Activated naive CD4-positive, alpha-beta T cell (primary cell): ENCODE results near the gene TOMM7.
"Not testable (repeated sequence)": the region's sequence is repeated elsewhere in the genome, so short reads cannot be mapped to it uniquely, and the experiment has no call there.

Experiments
- DNase-seq, 4 experiments: peaks; one replicate each; lab custom pipeline; 2025; lab: John Stamatoyannopoulos, UW

Gene TOMM7

GRCh38 chr7:22821702-22822485 lies 755 bp downstream of the TOMM7 start:
- DNase-seq = no peak

DNA sequence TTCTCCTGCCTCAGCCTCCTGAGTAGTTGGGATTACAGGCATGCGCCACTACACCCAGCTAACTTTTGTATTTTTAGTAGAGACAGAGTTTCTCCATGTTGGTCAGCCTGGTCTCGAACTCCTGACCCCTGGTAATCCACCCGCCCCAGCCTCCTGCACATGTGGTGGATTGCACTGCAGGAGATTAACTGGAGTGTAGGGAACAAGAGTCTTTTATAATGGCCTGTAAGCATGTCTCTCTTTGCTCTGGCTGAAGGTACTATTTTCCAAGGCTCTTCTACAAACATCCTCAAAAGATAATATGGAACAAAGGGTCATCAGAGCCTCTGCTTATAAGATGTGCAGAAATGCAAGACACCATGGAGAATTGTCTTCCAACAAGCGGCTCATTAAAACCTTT lies 3.2 kb downstream of the TOMM7 start:
- DNase-seq = no peak

- DNase-seq = no peak
These were observed 8.1 kb downstream of the TOMM7 start for GRCh38 chr7:22814261-22815208.

- no peak for DNase-seq
These were observed 10.3 kb downstream of the TOMM7 start for GRCh38 chr7:22812353-22812752.

DNA sequence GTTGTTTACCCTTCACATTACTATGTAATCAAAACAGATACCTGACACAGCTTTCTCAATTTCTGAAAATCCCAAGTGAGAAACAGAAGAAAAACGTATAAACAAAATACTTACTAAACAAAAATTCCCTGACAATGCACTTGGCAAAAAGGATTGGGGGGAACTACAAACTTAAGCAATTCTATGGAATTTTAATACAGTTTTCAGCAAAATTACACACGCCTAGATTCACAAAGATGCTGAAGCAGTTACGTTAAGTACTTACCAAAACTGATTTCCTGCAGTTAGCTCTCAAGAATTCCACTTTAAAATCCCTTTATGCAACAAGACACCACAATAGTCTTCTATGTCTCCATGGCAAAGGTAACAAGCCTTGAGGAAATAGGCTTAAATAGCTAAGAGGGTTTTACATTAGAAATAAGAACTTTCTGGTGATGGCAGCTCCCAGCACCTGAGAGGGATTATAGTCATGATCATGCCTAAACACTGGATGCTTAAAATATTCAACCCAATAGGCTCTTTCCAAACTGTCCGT lies 10.8 kb downstream of the TOMM7 start:
- no peak for DNase-seq

DNA sequence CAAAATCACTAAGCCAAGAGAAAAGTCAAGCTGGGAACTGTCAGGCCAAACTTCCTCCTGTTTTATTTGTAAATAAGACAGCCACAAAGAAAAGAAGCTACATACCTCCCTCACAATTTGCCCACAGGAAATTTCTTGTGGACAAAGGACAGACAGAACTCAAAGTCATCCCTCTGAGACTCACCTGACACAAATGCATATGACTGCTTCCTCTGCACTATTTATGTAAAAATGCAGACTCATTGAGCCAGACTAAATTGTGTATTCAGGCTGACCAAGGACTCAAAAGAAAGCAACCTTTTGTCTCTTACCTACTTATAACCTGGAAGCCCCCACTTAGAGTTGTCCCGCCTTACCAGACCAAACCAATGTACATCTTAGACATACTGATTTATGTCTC lies 11.8 kb downstream of the TOMM7 start:
- no peak for DNase-seq

DNA sequence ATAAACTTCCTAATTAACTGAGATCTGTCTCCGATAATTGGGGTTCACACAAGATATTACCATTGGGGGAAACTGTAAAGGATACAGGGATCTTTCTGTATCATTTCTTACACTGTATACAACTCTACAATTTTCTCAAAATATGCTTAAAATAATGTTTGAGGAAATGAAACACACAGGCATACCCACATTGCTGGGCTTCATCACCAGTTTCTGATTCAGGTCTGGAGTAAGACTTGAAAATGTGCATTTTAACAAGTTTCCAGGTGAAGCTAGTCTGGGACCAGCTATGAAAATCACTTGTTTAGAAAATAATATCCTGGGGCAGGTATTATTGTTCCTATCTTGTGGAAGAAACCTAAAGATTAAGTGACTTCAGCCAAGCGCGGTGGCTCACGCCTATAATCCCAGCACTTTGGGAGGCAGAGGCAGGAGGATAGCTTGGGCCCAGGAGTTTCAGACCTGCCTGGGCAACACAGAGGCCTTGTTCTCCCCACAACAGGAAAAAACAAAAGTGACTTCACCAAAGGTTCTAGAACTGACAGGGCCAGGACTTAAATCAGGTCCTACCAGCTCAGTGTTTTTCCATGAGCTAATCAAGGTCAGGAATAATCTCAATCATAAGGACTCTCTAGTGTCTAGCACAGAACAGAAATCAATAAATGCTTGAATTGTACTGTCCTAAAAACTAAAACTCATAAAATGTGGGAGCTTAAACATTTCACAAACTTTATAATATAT lies 12.6 kb downstream of the TOMM7 start:
- no peak for DNase-seq

GRCh38 chr7:22808140-22808539 lies 14.5 kb downstream of the TOMM7 start:
- no peak for DNase-seq

DNA sequence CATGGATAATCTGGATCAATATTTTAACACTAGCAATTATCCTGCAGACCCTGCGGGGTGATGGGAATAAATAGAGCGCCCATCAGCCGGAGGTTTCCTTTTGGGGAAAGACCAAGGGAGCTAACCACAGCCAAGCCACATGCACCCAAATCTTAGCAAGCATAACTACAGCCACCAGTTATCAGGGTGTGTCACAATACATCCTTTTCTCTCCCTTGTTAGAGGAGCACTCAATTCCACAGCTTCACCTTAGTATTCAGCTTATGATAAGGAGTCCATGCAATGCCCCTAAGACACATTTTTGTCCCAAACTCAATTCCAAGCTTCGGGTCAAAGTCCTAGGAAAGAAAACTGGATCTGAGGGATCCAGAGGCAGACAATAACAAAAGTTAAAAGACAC lies 15.9 kb downstream of the TOMM7 start:
- DNase-seq = no peak

DNA sequence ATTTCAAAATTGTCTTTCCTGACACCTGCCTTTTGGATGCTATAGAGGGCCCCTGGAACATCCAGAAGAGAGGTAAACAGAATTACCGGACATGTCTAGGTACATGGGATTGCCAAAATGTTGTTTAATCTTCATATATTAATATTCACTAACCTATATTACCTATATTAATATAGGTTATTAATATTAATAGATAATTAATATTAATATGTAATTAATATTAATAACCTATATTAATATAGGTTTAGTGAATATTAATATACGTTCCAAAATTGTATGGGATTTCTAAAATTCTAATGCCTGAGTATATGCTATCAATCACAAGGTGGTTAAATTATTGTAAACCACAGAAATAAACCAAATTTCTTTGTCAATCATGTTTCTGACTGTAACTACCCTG lies 17.4 kb downstream of the TOMM7 start:
- no peak for DNase-seq

DNA sequence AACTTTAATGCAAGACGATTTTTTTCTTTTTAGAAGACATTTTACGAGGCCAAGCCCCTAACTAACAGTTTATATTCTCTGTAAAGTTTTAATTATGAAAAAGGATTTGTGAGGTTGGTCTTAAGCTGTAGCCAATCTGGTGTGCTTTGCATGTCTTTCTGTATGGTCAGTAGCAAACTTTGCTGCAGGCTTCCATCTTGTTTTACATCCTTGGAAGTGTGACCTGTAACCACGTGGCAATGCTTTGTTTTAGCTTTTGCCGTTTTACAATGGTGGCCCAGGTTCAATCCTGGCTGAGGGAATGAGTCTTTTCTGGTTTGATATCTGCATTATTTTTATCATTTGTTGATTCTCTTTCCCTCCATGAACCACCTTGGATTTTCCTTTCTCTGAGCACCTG lies 19.8 kb downstream of the TOMM7 start:
- not testable (repeated sequence) for DNase-seq

GRCh38 chr7:22802426-22802825 lies 20.2 kb downstream of the TOMM7 start:
- DNase-seq = no peak

GRCh38 chr7:22801912-22802311 lies 20.7 kb downstream of the TOMM7 start:
- DNase-seq = no peak

DNA sequence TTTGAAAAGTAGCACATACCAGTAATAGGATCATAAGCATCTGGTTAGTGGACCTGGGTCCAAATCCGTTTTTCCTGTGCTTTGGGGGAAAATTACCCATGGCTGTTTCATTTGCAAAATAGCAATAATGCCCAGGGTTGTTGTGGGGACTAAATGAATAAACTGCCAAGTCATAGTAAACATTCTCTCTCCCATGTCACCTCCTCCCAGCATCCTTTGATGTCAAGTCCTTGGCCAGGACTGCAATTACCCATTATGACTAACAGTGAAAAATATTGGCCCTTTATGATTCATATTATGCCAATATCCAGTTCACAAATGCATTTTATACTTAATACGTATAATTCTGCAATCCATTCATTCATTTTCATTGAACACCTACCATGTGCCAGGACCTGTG lies 23.0 kb downstream of the TOMM7 start:
- no peak for DNase-seq

DNA sequence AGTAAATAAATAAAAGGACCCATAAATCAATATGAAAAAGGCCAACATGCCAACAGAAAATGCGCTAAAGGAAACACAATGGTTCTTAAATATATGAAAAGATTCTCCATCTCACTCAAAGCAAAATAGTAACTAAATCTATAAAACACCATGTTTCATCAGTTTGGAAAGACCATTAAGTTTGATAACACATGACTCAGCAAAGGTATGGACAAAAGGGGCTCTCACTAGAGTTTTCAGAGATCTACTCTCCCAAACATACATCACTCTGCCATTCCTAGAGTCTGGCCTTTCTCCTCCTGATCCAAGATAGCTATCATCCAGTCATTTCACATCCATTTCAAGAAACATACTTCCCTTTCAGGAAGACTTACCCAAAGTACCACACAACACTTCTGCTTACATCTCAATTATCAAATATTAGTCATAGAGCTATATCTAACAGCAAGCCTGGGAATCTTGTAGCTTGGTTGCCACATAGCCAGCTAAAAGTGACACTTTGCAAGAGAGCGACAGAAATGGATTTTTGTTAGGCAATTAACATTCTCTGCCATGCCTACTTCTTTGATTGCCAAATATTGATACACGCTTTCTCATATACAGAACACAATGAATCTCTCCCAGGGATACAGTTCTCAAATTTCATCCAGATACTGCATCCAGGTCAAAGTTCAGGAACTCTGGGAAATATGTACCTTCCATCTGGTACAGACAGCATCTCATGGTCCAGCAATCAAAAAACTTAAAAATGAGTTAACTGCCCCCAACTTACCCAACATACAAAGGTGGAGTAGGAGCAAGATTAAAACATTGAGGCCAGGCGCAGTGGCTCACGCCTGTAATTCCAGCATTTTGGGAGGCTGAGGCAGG lies 28.8 kb downstream of the TOMM7 start:
- DNase-seq = no peak

DNA sequence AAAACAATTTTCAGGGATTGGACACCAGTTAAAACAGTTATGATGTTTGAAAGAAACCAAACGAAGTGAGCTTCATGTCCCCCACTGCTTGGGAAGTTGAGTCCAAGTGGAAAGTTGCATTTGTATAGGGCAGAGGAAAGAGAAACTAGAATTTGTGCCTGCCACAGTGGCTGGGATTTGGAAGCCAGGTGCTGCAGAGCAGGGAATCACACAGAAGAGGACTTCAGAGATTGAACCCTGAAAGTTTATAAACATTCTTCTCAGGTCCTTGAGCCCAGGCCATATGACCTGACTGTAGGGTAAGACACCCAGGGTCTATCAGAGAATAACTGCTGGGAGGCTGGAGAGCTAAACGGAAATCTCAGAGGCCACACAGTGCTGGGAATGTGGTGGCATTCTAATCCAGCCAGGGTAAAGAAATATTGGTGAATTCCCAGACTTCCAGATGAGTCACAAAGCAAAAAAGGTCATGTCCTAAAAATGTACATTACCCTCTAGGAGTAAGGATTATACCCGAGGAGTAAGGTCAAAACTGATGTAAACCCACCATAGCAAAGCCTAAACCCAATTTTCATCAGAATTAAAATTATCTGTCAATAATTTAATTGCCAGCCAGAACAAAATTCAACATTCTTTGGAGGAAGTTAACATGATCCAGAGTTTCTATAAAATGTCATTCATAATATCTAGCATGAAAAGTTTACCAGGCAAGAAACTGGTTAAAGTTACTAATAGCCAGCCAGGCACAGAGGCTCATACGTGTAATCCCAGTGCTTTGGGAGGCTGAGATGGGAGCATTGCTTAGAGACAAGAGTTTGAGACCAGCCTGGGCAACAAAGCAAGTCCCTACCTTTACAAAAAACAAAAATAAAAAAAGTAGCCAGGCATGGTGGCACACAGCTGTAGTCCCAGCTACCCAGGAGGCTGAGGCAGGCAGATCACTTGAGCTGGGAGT lies 31.2 kb downstream of the TOMM7 start:
- no peak for DNase-seq

DNA sequence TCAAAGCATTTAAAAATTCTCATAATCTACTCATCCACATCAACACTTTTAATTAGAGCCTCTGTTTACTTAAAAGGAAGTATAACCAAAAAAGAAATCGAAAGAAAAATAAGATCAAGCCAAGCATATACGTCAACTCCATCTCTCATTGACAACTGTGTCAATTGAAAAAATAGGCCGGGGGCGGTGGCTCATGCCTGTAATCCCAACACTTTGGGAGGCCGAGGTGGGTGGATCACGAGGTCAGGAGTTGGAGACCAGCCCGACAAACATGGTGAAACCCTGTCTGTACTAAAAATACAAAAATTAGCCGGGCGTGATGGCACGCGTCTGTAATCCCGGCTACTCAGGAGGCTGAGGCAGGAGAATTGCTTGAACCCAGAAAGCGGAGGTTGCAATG lies 32.0 kb downstream of the TOMM7 start:
- not testable (repeated sequence) for DNase-seq

- DNase-seq = no peak
These were observed 34.7 kb downstream of the TOMM7 start for GRCh38 chr7:22787951-22788350.

GRCh38 chr7:22786290-22786932 lies 36.2 kb downstream of the TOMM7 start:
- no peak for DNase-seq
